GM21737 (cell line): ENCODE results near the gene FUT9.

Experiments used
- ATAC-seq: cut with Tn5 transposase; IDR thresholded peaks from one replicate; pipeline ENCODE4 v1.9.1; 2021; ENCODE audit warnings: mild to moderate bottlenecking, moderate library complexity; ENCODE audit not compliant: unreplicated experiment

Gene FUT9

GRCh38 chr6:96015518-96016333 is at the start of gene FUT9:
Gene FUT9, plus strand, starts transcription at chr6:96015974. Its CDS starts 187,182 bp downstream, at chr6:96203156.
- ATAC-seq = no peak

GRCh38 chr6:95967594-95967993 is 48.2 kb upstream of the FUT9 start:
- no peak for ATAC-seq

- no peak for ATAC-seq
These were observed 41.8 kb upstream of the FUT9 start for GRCh38 chr6:95973976-95974375.

GRCh38 chr6:95978230-95978629 is 37.5 kb upstream of the FUT9 start:
- ATAC-seq = no peak

GRCh38 chr6:95991906-95992305 is 23.9 kb upstream of the FUT9 start:
- no peak for ATAC-seq

- ATAC-seq = no peak
These were observed 21.6 kb upstream of the FUT9 start for GRCh38 chr6:95994151-95994550.

GRCh38 chr6:95998133-95998532 is 17.6 kb upstream of the FUT9 start:
- no peak for ATAC-seq

GRCh38 chr6:96001891-96002575 is 13.7 kb upstream of the FUT9 start:
- no peak for ATAC-seq

- ATAC-seq = no peak
These were observed 13.2 kb upstream of the FUT9 start for GRCh38 chr6:96002576-96002910.

- no peak for ATAC-seq
These were observed 12.9 kb upstream of the FUT9 start for GRCh38 chr6:96002912-96003311.

GRCh38 chr6:96007663-96008062 is 8.1 kb upstream of the FUT9 start:
- ATAC-seq = no peak

GRCh38 chr6:96013531-96013930 is 2.2 kb upstream of the FUT9 start:
- no peak for ATAC-seq

GRCh38 chr6:96014846-96015517 is 792 bp upstream of the FUT9 start:
- no peak for ATAC-seq

- no peak for ATAC-seq
These were observed 728 bp downstream of the FUT9 start for GRCh38 chr6:96016334-96017069.

GRCh38 chr6:96017070-96017359 is 1.2 kb downstream of the FUT9 start:
- no peak for ATAC-seq

- ATAC-seq = no peak
These were observed 6.5 kb downstream of the FUT9 start for GRCh38 chr6:96022225-96022624.

- no peak for ATAC-seq
These were observed 16.9 kb downstream of the FUT9 start for GRCh38 chr6:96032661-96033060.

GRCh38 chr6:96051555-96051954 is 35.8 kb downstream of the FUT9 start:
- ATAC-seq = no peak

GRCh38 chr6:96058082-96058481 is 42.3 kb downstream of the FUT9 start:
- ATAC-seq = no peak

- ATAC-seq = no peak
These were observed 43.8 kb downstream of the FUT9 start for GRCh38 chr6:96059586-96059985.

- ATAC-seq = no peak
These were observed 44.5 kb downstream of the FUT9 start for GRCh38 chr6:96060249-96060648.
